HG03457 (cell line): ENCODE results near the gene OSTM1.
"Not testable (repeated sequence)": the region's sequence is repeated elsewhere in the genome, so short reads cannot be mapped to it uniquely, and the experiment has no call there.

ENCODE experiments used
- ATAC-seq: cut with Tn5 transposase; IDR thresholded peaks from one replicate; pipeline ENCODE4 v1.9.1; 2021; ENCODE audit warnings: moderate number of reproducible peaks; ENCODE audit not compliant: unreplicated experiment

Gene OSTM1

DNA sequence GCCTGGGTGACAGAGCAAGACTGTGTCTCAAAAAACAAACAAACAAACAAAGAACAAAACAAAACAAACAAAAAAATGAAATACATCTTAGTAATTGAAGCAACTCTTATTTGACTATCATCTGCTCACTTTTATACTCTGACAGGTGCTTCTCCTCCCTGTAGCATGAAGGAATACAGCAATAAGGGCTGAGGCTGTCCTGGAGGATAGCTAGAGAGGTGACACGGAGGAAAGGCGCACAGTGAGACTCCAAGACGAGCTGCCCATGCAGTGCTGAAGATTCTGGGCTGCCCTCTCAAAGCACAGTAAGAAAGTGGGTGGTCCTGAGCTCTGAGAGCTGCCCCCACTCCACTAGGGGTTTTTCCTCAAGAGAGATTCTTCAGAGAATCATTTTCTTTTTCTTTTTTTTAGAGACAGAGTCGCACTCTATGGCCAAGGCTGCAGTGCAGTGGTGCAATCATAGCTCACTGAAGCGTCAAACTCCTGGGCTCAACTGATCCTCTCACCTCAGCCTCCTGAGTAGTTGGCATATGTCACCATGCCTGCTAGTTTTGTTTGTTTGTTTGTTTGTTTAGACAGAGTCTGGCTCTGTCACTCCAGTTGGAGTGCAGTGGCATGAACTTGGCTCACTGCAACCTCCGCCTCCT, 50.0 kb downstream of the OSTM1 start:
- no peak for ATAC-seq

DNA sequence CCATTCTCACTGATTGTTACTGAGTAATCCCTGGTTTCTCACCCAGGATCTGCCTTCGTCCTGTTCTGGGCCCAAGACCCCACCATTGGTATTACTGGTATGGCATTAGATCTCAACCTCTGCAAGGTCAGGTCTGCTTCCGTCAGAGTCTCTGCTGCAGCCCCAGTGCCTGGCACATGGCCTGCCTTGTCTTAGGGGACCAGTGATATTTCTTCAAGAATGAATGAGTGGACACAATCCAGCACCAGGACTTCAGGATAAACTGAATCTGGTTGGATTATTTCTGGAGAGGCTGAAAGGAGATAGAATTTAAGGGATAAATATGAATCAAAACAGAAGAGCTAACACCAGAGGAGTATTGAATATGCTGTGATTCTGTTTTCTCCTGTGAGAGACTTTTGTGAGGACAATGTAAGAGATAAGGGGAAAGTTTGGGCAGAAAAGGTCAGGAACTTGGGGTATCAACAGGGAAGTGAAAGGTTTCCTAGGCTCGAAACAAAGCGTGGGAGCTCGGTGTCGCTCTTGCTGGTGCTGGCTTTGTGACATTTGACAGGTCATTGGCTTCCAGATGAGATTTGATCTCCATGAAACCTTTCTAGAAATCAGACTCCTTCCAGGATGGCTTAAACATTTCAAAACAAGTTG, 53.9 kb downstream of the OSTM1 start:
- no peak for ATAC-seq

DNA sequence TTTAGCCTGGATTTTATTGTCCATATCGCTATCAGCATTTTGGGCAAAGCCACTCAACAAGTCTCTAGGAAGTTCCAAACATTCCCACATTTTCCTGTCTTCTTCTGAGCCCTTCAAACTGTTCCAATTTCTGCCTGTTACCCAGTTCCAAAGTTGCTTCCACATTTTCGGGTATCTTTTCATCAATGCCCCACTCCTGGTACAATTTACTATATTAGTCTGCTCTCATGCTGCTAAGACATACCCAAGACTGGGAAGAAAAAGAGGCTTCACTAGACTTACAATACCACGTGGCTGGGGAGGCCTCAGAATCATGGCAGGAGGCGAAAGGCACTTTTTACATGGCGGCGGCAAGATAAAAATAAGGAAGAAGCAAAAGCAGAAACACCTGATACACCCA, 58.3 kb downstream of the OSTM1 start:
- not testable (repeated sequence) for ATAC-seq

DNA sequence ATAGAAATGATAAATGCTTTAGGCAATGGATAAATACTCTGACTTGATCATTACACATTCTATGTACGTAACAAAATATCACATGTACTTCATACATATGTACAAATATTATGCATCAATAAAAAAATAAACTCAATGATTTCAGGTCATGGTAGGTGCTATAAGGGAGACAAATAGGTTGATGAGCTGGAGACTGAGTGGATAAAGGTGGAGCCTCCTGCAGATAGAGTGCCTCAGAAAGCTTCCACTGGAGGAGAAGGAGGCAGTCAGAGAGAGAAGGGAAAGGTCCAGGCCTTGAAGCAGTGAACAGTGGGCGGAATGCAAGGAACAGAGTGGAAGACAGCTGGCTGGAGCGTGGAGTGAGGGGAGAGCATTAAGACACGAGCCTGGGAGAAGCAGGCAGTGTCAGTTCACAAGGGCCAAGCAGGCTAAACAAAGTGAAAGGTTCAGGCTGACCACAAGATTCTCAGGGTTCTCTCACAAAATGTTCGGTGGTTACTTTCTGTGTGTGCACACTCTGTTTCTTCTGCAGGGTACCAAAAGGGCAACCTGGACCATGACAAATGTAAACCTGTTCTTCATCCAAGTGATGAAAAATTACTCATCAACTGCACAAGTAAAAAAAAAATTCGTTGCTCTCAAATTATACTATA, 60.6 kb downstream of the OSTM1 start:
- no peak for ATAC-seq

- ATAC-seq, result no peak
Observed at GRCh38 chr6:108009894-108010293, 64.6 kb downstream of the OSTM1 start.

GRCh38 chr6:108009258-108009657, 65.3 kb downstream of the OSTM1 start:
- not testable (repeated sequence) for ATAC-seq

GRCh38 chr6:108008363-108008762, 66.2 kb downstream of the OSTM1 start:
- ATAC-seq, result no peak

DNA sequence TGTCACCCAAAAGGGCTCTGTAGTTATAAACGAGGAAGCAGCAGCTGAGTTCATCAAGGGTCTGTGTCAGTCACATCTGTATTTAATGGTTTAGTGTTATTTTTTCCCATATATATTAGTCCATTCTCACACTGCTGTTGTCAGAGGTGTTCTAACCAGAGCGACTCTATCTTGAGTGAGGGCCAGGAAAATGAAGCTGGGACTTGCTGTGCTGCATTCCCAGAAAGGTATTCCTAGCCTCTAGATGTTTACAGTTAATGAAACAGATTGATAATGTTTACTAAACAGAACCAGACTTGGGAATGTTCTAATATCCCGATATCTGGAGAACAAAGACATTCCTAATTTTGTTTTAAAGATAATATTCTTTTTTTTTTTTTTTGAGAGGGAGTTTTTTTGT, 68.6 kb downstream of the OSTM1 start:
- no peak for ATAC-seq

GRCh38 chr6:108004861-108005260, 69.7 kb downstream of the OSTM1 start:
- ATAC-seq, result no peak

- ATAC-seq, result no peak
Observed at GRCh38 chr6:108002365-108003221, 71.9 kb downstream of the OSTM1 start.

DNA sequence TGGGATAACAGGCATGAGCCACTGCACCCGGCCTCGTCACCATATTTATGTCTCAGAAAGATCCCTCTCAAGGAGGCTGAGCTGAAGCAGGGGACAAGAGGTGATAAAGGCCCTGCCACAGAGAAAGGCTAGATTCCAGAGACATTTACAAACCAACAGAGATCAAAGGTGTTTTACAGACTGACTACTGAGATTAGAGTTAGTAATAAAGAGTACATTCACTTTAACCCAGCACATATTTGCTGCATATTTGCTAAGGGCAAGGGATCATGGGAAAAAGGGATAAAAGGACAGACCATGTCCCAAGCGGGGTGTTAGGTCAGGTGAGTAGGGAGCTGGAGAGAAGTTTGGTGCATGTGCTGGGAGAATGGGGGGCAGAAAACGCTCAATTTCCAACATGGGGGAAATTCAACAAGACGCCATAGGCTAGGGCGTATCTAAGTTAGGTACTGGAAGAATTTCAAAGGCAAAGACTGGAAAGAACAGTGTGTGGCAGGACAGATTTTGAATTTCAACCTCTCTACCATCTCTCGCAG, 72.8 kb downstream of the OSTM1 start:
- no peak for ATAC-seq

DNA sequence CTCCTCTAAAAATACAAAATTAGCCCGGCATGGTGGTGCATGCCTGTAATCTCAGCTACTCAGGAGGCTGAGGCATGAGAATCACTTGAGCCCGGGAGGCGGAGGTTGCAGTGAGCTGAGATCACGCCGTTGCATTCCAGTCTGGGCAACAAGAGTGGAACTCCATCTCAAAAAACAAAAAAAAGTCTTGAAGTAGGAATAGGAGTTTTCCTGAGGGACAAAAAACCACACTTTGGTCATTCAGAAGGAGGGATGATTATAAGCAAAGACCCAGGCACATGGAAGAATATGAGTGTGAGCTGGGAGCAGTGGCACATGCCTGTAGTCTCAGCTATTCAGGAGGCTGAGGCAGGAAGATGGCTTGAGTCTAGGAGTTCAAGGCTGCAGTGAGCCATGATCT, 74.3 kb downstream of the OSTM1 start:
- ATAC-seq, result not testable (repeated sequence)

- no peak for ATAC-seq
Observed at GRCh38 chr6:107999341-107999740, 75.2 kb downstream of the OSTM1 start.

DNA sequence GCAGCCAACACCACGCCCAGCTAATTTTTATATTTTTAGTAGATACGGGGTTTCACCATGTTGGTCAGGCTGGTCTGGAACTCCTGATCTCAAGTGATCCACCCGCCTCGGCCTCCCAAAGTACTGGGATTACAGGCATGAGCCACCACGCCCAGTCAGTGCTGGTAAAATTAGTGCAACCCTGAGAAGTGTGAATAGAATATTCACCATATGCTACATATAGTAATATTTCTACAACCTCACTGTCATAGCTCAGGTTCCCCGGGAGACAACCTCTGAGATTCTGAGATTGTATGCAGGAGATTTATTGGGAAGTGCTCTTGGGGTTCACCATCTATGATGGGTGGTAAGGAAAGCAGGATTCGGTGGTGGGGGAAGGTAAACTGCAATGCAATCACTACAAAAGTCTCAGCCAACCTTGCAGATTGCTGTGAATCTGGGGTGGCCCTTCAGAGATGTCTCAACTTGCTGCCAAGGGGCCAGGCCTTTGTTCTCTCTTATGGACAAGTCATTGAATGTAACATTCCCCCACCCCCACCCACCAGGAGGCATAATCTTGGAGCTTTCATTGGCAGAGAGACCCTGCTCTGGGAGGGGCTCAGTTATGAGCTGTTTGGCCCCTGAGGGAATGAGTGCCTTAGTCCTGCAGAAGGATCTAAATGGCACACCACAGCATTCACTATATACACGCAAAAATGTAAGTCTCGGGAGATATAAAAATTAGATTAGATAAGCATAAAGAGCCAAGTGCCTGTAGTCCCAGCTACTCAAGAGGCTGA, 82.6 kb downstream of the OSTM1 start:
- no peak for ATAC-seq
